SK-N-MC (cell line): ENCODE measurements around the gene TPP2.

Experiments used
- DNase-seq: peaks from one replicate; pipeline ENCODE4 v3.0.0-alpha.2; 2011; ENCODE audit warnings: low read depth, low spot score
- H3K27ac ChIP-seq: fragments of 200-600 bp; sonication (generic); 2 replicates; pipeline ENCODE4 v1.5.1; 2016; ENCODE audit warnings: mixed run types
- H3K36me3 ChIP-seq: fragments of 200-600 bp; sonication (generic); 2 replicates; pipeline ENCODE4 v1.6.1; 2017; ENCODE audit warnings: antibody characterized with exemption, low read length, mixed read lengths; ENCODE audit not compliant: insufficient read depth
- H3K4me3 ChIP-seq: fragments of 200-600 bp; sonication (generic); 2 replicates; pipeline ENCODE4 v1.5.1; 2016
- H3K9ac ChIP-seq: fragments of 200-600 bp; sonication (generic); 2 replicates; pipeline ENCODE4 v1.8.0; 2017; ENCODE audit warnings: mixed run types, mixed read lengths; ENCODE audit not compliant: insufficient read length
- H3K9me3 ChIP-seq: fragments of 200-600 bp; sonication (generic); 2 replicates; pipeline ENCODE4 v1.6.1; 2017; ENCODE audit warnings: low read depth, mild to moderate bottlenecking, antibody characterized with exemption, low read length, moderate library complexity, mixed read lengths
- EZH2 ChIP-seq: fragments of 200-600 bp; sonication (generic); IDR thresholded peaks from one replicate; pipeline ENCODE4 v1.6.1; 2017; ENCODE audit warnings: antibody characterized with exemption
- FOXP2 ChIP-seq: optimal IDR thresholded peaks from 2 replicates; pipeline ENCODE3; 2011; ENCODE audit warnings: mild to moderate bottlenecking, moderate library complexity; ENCODE audit not compliant: insufficient read depth; ENCODE audit errors: extremely low read length, control extremely low read depth
- POLR2AphosphoS5 ChIP-seq: IDR thresholded peaks from 2 replicates; pipeline ENCODE4 v1.6.1; 2012; ENCODE audit warnings: mild to moderate bottlenecking, low read depth, low read length, borderline replicate concordance

The TPP2 gene

GRCh38 chr13:102606537-102607309 is 9.9 kb downstream of the TPP2 start:
- Histone ChIP-seq H3K9me3 (no peaks in the 10 kb centered on the region), H3K9ac (no peak overlapping the region), H3K4me3 (no peak overlapping the region), H3K27ac (no peak overlapping the region), H3K36me3 (peaks cover 90% of the 10 kb centered on the region)
- no peak for DNase-seq
- TF ChIP-seq FOXP2, result no peak
- TF ChIP-seq EZH2, result no peak
- no peak for TF ChIP-seq POLR2AphosphoS5

DNA sequence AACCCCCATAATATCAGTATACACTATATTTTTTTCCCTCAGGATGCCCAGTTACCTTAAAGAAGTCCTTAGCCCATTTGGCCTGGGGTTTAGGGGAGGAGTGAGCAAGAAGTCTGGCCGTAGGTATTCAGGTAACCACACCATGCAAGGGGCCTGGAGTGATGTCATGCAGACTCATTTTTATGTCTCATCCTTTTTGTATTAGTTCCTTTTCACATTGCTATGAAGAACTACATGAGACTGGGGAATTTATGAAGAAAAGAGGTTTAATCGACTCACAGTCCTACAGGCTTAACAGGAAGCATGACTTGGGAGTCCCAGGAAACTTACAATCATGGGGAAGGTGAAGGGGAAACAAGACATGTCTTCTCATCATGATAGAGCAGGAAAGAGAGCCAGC is 12.2 kb downstream of the TPP2 start:
- Histone ChIP-seq H3K27ac (no peak overlapping the region), H3K4me3 (no peak overlapping the region), H3K9ac (no peak overlapping the region), H3K36me3 (peaks cover 79% of the 10 kb centered on the region), H3K9me3 (no peaks in the 10 kb centered on the region)
- no peak for TF ChIP-seq POLR2AphosphoS5
- TF ChIP-seq FOXP2, result no peak
- TF ChIP-seq EZH2, result no peak
- no peak for DNase-seq

DNA sequence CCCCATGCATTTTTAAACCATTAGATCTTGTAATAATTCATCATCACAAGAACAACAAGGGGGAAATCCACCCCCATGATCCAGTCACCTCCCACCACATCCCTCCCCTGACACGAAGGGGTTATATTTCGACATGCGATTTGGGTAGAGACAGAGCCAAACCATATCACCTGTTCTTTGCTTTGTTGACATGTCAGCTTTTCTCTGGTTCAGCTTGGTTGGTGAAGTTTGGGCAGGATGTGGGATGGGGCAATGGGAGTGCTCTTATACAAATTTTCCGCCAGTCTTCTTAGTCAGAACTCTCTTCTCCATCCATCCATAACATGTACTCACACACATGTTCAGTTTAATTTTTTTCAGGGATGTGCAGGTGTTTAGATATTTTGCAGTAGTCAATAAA is 12.9 kb downstream of the TPP2 start:
- H3K9me3 ChIP-seq, result no peaks in the 10 kb centered on the region
- no peak for DNase-seq
- H3K9ac ChIP-seq, result no peak overlapping the region
- H3K4me3 ChIP-seq, result no peak overlapping the region
- H3K27ac ChIP-seq, result no peak overlapping the region
- peaks cover 74% of the 10 kb centered on the region for H3K36me3 ChIP-seq
- TF ChIP-seq EZH2 (no peak), FOXP2 (no peak), POLR2AphosphoS5 (no peak)

- no peak overlapping the region for H3K4me3 ChIP-seq
- no peak for DNase-seq
- TF ChIP-seq POLR2AphosphoS5 (no peak), FOXP2 (no peak), EZH2 (no peak)
- no peaks in the 10 kb centered on the region for H3K9me3 ChIP-seq
- no peak overlapping the region for H3K27ac ChIP-seq
- peaks cover 72% of the 10 kb centered on the region for H3K36me3 ChIP-seq
- no peak overlapping the region for H3K9ac ChIP-seq
Measured at GRCh38 chr13:102610296-102610895, 13.6 kb downstream of the TPP2 start.

DNA sequence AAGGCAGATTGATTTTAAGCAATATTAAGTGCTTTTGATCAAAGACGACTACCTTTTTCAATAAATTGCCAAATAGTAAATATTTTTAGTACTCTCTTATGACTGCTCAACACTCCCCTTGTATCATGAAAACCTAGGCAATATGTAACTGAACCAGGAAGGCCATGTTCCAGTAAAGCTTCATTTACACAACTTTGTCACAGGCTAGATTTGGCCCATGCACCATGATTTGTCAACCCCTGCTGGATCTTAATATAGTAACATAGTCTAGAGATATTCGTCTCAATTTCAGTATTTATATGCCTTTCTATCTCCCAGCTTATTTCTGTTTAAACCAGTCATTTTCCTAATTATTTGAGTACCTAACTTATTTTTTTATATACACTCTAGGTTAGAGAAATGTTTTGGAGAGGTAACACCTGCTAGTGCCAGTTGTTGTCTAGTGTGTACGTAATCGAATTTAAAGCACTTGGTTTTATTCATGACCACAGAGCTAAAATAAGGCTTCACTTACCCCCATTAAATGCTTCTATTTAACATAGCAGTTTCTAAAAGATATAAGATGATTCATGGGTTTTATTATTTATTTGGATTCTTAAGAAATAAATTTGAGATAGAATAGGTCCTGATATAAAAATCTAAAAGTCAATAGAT is 21.0 kb downstream of the TPP2 start:
- no peak for TF ChIP-seq EZH2
- no peak for TF ChIP-seq POLR2AphosphoS5
- no peak for TF ChIP-seq FOXP2
- Histone ChIP-seq H3K9me3 (no peaks in the 10 kb centered on the region), H3K36me3 (peaks cover 76% of the 10 kb centered on the region), H3K27ac (no peak overlapping the region), H3K4me3 (no peak overlapping the region), H3K9ac (no peak overlapping the region)
- DNase-seq, result no peak

DNA sequence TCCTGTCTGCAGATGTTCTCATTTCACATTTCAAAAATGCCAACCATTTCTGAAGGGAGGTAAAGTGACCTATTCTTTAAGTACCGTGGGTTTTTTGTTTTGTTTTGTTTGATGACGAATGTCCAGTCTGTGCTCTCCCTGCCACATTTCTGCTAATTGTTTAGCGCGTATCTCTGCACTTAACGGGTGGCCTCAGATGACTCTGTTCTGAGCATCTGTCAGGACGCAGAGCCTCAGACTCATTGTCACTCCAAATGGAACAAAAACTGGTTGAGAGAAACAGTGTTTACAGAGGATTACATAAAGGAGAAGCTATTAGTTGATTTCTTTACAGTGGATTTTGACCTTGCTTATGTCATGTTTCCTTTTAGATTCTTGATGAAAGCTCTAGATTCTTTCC is 23.7 kb downstream of the TPP2 start:
- no peak for DNase-seq
- Histone ChIP-seq H3K9ac (no peak overlapping the region), H3K36me3 (peaks cover 71% of the 10 kb centered on the region), H3K27ac (no peak overlapping the region), H3K4me3 (no peak overlapping the region), H3K9me3 (no peaks in the 10 kb centered on the region)
- no peak for TF ChIP-seq EZH2
- no peak for TF ChIP-seq FOXP2
- TF ChIP-seq POLR2AphosphoS5, result no peak

DNA sequence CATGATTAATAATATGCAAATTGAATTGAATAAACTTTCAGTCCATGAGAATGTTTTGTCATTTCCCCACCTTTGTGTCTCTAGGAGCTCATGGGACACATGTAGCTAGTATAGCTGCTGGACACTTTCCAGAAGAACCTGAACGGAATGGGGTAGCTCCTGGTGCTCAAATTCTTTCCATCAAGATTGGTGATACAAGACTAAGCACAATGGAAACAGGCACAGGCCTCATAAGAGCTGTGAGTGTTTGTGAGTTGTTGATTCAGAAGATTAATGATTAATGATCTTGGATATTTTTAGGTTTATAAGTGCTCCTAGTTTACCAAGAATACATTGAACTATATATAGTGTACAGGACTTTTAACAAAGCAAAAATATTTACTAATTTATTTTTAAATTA is 30.1 kb downstream of the TPP2 start:
- H3K36me3 ChIP-seq, result peaks cover 68% of the 10 kb centered on the region
- TF ChIP-seq EZH2, result no peak
- no peak for TF ChIP-seq FOXP2
- no peak for DNase-seq

DNA sequence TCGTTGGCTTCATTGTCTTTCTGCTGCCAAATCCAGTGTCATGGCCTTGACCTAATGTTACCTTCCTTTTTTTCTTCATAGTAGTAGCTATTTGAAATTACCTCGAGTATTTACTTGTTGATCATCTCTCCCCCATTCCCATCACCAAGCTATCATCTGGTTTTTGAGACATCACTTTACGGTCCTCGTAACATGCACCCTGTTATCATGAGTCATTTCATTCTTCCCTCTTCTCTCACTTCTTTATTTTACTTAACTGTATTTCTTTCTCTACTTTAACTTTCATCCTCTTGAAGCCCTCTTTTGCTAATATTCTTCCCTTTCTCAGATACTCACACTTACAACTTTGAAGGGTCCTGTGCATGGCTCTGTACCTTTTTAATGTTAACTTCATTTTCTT is 31.8 kb downstream of the TPP2 start:
- no peak for DNase-seq
- no peak for TF ChIP-seq FOXP2
- no peak for TF ChIP-seq EZH2
- no peak for TF ChIP-seq POLR2AphosphoS5
- Histone ChIP-seq H3K9ac (no peak overlapping the region), H3K4me3 (no peak overlapping the region), H3K9me3 (no peaks in the 10 kb centered on the region), H3K36me3 (peaks cover 70% of the 10 kb centered on the region), H3K27ac (no peak overlapping the region)

More for the DNA sequence above, 30.1 kb downstream of the TPP2 start:
- H3K27ac ChIP-seq, result no peak overlapping the region
- no peak overlapping the region for H3K4me3 ChIP-seq
- no peak overlapping the region for H3K9ac ChIP-seq
- H3K9me3 ChIP-seq, result no peaks in the 10 kb centered on the region

GRCh38 chr13:102631198-102631597 is 34.4 kb downstream of the TPP2 start:
- Histone ChIP-seq H3K27ac (no peak overlapping the region), H3K4me3 (no peak overlapping the region), H3K36me3 (peaks cover 88% of the 10 kb centered on the region), H3K9me3 (no peaks in the 10 kb centered on the region), H3K9ac (no peak overlapping the region)
- no peak for DNase-seq
- no peak for TF ChIP-seq EZH2
- no peak for TF ChIP-seq POLR2AphosphoS5
- no peak for TF ChIP-seq FOXP2
